GM11168 (cell line): ENCODE measurements around the gene SAA4.
"Not testable (repeated sequence)": the region's sequence is repeated elsewhere in the genome, so short reads cannot be mapped to it uniquely, and the experiment has no call there.

Experiments
- in situ Hi-C: fragments of 300-500 bp; cut with MboI; formaldehyde crosslinking; loops from one replicate; pipeline ENCODE4 v1.12.0; 2022; ENCODE audit warnings: low sequenced_read_pairs; ENCODE audit not compliant: unreplicated experiment

Gene SAA4

DNA sequence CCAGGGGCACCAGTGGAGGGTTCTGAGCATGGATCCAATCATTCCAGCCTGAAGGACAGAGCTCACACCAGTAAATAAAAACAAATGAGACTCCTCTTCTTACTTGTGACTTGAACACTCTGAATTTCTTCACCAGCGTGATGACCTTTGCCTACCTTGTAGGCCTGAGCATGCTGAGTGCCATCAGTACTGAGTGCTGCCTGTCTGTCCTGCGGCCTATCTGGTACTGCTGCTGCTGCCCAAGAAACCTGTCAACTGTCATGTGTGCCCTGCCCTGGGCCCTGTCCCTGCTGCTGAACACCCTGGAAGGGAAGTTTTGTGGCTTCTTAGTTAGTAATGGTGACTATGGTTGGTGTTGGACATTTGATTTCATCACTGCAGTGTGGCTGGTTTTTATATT, 40.1 kb downstream of the SAA4 start:
- in situ Hi-C loops = no loop called here

DNA sequence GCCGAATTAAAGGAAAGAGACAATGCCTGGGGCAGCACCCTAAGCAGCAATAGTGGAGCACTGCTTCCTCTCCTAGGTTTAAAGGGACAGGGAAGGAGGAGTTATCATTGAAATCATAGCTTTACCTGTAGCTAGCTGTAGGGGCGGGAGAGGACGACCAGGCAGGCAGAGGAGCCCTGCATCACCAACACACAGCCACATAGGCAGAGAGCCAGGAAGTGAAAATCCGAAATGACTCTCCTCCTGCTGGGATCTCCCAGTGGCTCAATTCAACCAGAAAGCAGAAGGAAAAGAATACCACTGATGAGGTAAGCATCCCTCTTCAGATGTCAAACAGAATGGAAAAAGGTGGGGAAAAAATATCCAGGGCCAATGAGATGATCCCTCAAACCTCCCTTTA, 43.6 kb downstream of the SAA4 start:
- in situ Hi-C loops = no loop called here

DNA sequence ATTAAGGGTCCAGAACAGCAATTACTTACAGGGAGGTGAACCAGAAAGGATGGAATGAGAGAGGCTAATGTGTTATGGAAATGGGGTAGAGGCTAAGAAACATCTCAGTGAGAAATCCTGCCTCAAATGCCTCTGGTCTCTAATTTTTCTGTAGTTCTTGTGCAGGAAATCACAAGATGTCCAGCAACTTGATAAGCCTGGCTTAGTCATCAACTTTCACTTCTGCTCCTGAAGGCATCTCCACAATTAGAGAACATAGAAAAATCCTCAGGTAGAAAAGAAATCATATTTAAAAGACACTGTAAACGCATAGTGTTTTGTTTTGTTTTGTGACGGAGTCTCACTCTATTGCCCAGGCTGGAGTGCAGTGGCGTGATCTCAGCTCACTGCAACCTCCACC, 45.2 kb downstream of the SAA4 start:
- in situ Hi-C loops = no loop called here

DNA sequence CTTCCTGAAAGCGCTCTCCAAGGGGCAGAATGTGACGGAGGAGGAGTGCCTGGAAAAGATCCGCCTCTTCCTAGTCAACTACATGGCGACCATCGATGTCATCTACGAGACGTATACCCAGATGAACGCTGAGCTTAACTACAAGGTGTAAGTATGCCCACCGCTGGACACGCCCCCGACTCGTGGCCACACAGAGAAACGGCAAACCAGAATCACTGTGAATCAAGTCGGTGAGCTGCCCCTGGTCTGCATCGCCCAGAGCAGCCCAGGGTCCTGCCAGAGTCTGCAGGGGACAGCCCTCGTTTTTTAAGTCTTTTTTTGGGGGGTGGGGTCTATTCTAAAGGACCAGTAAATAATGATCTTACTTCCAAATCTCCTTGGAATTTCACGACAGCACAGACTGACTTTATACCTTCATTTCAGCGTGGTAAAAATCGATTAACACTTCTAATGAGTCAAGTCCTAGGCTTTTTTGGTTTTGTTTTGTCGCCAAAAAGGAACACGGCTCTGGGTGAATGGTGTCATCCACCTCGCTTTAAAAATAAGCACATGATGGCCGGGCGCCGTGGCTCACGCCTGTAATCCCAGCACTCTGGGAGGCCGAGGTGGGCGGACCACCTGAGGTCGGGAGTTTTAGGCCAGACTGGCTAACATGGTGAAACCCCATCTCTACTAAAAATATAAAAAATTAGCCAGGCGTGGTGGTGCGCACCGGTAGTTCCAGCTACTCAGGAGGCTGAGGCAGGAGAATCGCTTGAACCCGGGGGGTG, 46.9 kb downstream of the SAA4 start:
- in situ Hi-C loops = not testable (repeated sequence)

DNA sequence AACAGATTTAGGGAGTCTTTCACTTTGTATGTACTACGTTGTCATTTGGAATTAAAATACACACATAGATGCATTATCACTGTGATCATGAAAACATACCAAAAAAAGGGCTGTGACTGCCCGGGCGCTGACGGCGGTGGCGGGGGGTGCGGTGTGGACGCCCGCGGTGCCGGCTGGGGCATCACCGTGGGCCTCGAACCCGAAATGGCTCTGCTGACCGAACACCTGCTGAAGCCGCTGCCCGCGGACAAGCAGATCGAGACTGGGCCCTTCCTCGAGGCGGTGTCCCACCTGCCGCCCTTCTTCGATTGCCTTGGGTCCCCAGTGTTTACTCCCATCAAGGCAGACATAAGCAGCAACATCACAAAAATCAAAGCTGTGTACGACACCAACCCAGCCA, 47.8 kb downstream of the SAA4 start:
- in situ Hi-C loops = no loop called here
